Stimulated activated CD4-positive, alpha-beta T cell treated with anti-CD3 and anti-CD28 coated beads, Interleukin-4, amount 100 ng/mL, for 24 hours (primary cell): ENCODE measurements around the gene SMARCA5.

Experiments
- DNase-seq: peaks from one replicate; pipeline ENCODE4 v3.0.0-alpha.2; 2020

Gene SMARCA5

GRCh38 chr4:143538979-143539669, 25.6 kb downstream of the SMARCA5 start:
- DNase-seq = no peak

- no peak for DNase-seq
These were observed 26.1 kb downstream of the SMARCA5 start for GRCh38 chr4:143539670-143540023.

- no peak for DNase-seq
These were observed 36.4 kb downstream of the SMARCA5 start for GRCh38 chr4:143549928-143550327.

GRCh38 chr4:143554728-143555597, 41.5 kb downstream of the SMARCA5 start:
- no peak for DNase-seq

- DNase-seq = no peak
These were observed 42.2 kb downstream of the SMARCA5 start for GRCh38 chr4:143555676-143556075.

GRCh38 chr4:143558286-143558685, 44.8 kb downstream of the SMARCA5 start:
- DNase-seq = no peak

GRCh38 chr4:143558823-143559756, 45.6 kb downstream of the SMARCA5 start:
- DNase-seq = peak; percentile 63

- peak; percentile 11 for DNase-seq
These were observed 46.2 kb downstream of the SMARCA5 start for GRCh38 chr4:143559757-143560147.

- DNase-seq = no peak
These were observed 51.0 kb downstream of the SMARCA5 start for GRCh38 chr4:143564472-143564871.

GRCh38 chr4:143575331-143575730, 61.8 kb downstream of the SMARCA5 start:
- no peak for DNase-seq

- DNase-seq = no peak
These were observed 67.9 kb downstream of the SMARCA5 start for GRCh38 chr4:143581331-143581946.

GRCh38 chr4:143585548-143585947, 72.0 kb downstream of the SMARCA5 start:
- no peak for DNase-seq

GRCh38 chr4:143586080-143586479, 72.6 kb downstream of the SMARCA5 start:
- DNase-seq = no peak

GRCh38 chr4:143587703-143588102, 74.2 kb downstream of the SMARCA5 start:
- no peak for DNase-seq

GRCh38 chr4:143597276-143597675, 83.8 kb downstream of the SMARCA5 start:
- DNase-seq = no peak

- no peak for DNase-seq
These were observed 85.3 kb downstream of the SMARCA5 start for GRCh38 chr4:143598816-143599215.

GRCh38 chr4:143599827-143600226, 86.3 kb downstream of the SMARCA5 start:
- DNase-seq = no peak

- DNase-seq = no peak
These were observed 93.0 kb downstream of the SMARCA5 start for GRCh38 chr4:143606480-143606879.
